Right lobe of liver (tissue), 6 donors: ENCODE measurements around the gene ZNF782. TPM values are rescaled to one million over a fixed set of nuclear protein-coding genes. Genes with fewer than 3 reads are reported as not detected.
A peak's percentile ranks its signal among the peaks of the same experiment; 100 is the strongest.

ENCODE experiments used
- ATAC-seq, 4 donors: fragments of 200-7000 bp; cut with Tn5 transposase; one replicate each; pipeline ENCODE4 v1.9.1; 2020; ENCODE audit warnings: mild to moderate bottlenecking in 4 of 4, moderate library complexity in 4 of 4
- DNase-seq, 3 donors: peaks; one replicate each; pipeline ENCODE4 v3.0.0-alpha.2; 2020
- H3K27ac ChIP-seq, 3 donors: fragments of 200-600 bp; one replicate each; pipeline ENCODE4 v1.8.0; 2022
- H3K27me3 ChIP-seq, 2 donors: fragments of 200-600 bp; one replicate each; pipeline ENCODE4 v1.8.0; 2022
- H3K36me3 ChIP-seq, 4 donors: fragments of 200-600 bp; sonication (generic) in 1 of 4; one replicate each; pipeline versions ENCODE4 v1.5.1 to v1.8.0; 2017 to 2022; ENCODE audit warnings: control low read depth in 1 of 4
- H3K4me1 ChIP-seq, 4 donors: fragments of 200-600 bp; sonication (generic) in 1 of 4; one replicate each; pipeline versions ENCODE4 v1.5.1 to v1.8.0; 2017 to 2022; ENCODE audit warnings: control low read depth in 1 of 4
- H3K4me3 ChIP-seq, 3 donors: fragments of 200-600 bp; one replicate each; pipeline ENCODE4 v1.8.0; 2022
- H3K9me3 ChIP-seq, 4 donors: fragments of 200-600 bp; sonication (generic) in 1 of 4; one replicate each; pipeline versions ENCODE4 v1.5.1 to v1.8.0; 2017 to 2022; ENCODE audit warnings: control low read depth in 1 of 4
- CTCF ChIP-seq, 4 donors: fragments of 200-600 bp in 3 of 4; fragments of 450-650 bp in 1 of 4; IDR thresholded peaks; one replicate each; pipeline versions ENCODE4 v1.5.1 to v1.8.0; 2016 to 2022; ENCODE audit warnings: antibody characterized with exemption in 4 of 4, mild to moderate bottlenecking in 2 of 4
- POLR2A ChIP-seq: fragments of 450-650 bp; IDR thresholded peaks from one replicate; pipeline ENCODE4 v1.6.1; 2017; ENCODE audit warnings: antibody characterized with exemption, mild to moderate bottlenecking
- WGBS: methylation state at CpG from one replicate; pipeline ENCODE4 v1.1.6; 2018; ENCODE audit warnings: low coverage, low lambda C conversion rate; ENCODE audit not compliant: insufficient coverage; ENCODE audit errors: missing lambda C conversion rate; 5-methylcytosine and 5-hydroxymethylcytosine counted together
- intact Hi-C, 2 donors: fragments of 100-400 bp; cut with DNase I; formaldehyde crosslinking; loops; one replicate each; pipeline versions ENCODE4 v1.11.2 to v1.14.1; 2022
- total RNA-seq, 6 experiments: library from RNA; depleted of rRNA in 2 of 6; stranded (reverse); fragments of >200 nt in 2 of 6; fragmentation: NEBNext Ultra II Directional in 3 of 6; extraction: Animal tissue kit (Norgen Biotek cat#: 25700) in 3 of 6; gene quantifications; one replicate each; pipeline versions ENCODE4 v1.1.0 to v1.2.4, GENCODE V29; 2016 to 2023
- donor health status: DM: no; HTN: yes; CAD: no.
- donor health status: DM: no; HTN: no; CAD: no.
- donor health status: DM: no; HTN: no; CAD: no.
- donor health status: DM: no; HTN: yes; CAD: no.
- donor health status: DM: no; HTN: yes; CAD: no.

The ZNF782 gene
- total RNA-seq, 6 experiments from 2014 or later, result 2.1 to 3.7 (median 3.0) TPM

GRCh38 chr9:96782235-96782634 is 72.1 kb downstream of the ZNF782 start:
- no peak for TF ChIP-seq CTCF (IDR thresholded peaks at IDR 0.05)
- TF ChIP-seq POLR2A, result no peak
- peaks cover 0 to 6% (median 2%) of the 10 kb centered on the region in 4 donors for H3K9me3 ChIP-seq
- intact Hi-C loops, result no loop called here
- H3K4me1 ChIP-seq, result peaks cover 0 to 6% (median 1%) of the 10 kb centered on the region in 4 donors
- no peak for ATAC-seq
- no peak overlapping the region for H3K4me3 ChIP-seq
- no peaks in the 10 kb centered on the region for H3K36me3 ChIP-seq
- H3K27me3 ChIP-seq, result no peaks in the 10 kb centered on the region
- DNase-seq, result no peak
- H3K27ac ChIP-seq, result no peak overlapping the region

GRCh38 chr9:96781552-96781951 is 72.8 kb downstream of the ZNF782 start:
- no peaks in the 10 kb centered on the region for H3K36me3 ChIP-seq
- TF ChIP-seq POLR2A (no peak), CTCF (IDR thresholded peaks at IDR 0.05) (no peak)
- H3K4me3 ChIP-seq, result no peak overlapping the region
- DNase-seq, result no peak
- intact Hi-C loops, result no loop called here
- 73% methylated on average over 3 of the region's 3 CpGs for WGBS
- H3K27me3 ChIP-seq, result no peaks in the 10 kb centered on the region
- H3K9me3 ChIP-seq, result peaks cover 0 to 6% (median 2%) of the 10 kb centered on the region in 4 donors
- no peak for ATAC-seq
- peaks cover 0 to 6% (median 3%) of the 10 kb centered on the region in 4 donors for H3K4me1 ChIP-seq
- no peak overlapping the region for H3K27ac ChIP-seq

GRCh38 chr9:96779089-96779488 is 75.2 kb downstream of the ZNF782 start:
- H3K4me3 ChIP-seq, result no peak overlapping the region
- WGBS, result 44% methylated on average over 2 of the region's 2 CpGs
- intact Hi-C loops, result no loop called here
- no peak overlapping the region for H3K27ac ChIP-seq
- ATAC-seq (no peak), DNase-seq (no peak)
- H3K9me3 ChIP-seq, result peaks cover 0 to 6% (median 2%) of the 10 kb centered on the region in 4 donors
- H3K36me3 ChIP-seq, result peaks cover 0 to 17% (median under 1%) of the 10 kb centered on the region in 4 donors
- TF ChIP-seq POLR2A (no peak), CTCF (IDR thresholded peaks at IDR 0.05) (no peak)
- H3K27me3 ChIP-seq, result no peaks in the 10 kb centered on the region
- peaks cover 0 to 6% (median 3%) of the 10 kb centered on the region in 4 donors for H3K4me1 ChIP-seq

GRCh38 chr9:96777426-96777864 is 76.9 kb downstream of the ZNF782 start:
- Histone ChIP-seq H3K36me3 (peaks cover 0 to 30% (median 2%) of the 10 kb centered on the region in 4 donors), H3K4me3 (peak overlapping the region; percentile 63 to 79 (median 75)), H3K4me1 (peaks cover 0 to 6% (median 3%) of the 10 kb centered on the region in 4 donors), H3K9me3 (no peaks in the 10 kb centered on the region), H3K27ac (peak overlapping the region; percentile 0 to 55 (median 50)), H3K27me3 (no peaks in the 10 kb centered on the region)
- intact Hi-C loops, result no loop called here
- ATAC-seq, result peak in 1 of 4 donors; percentile 56
- no peak for TF ChIP-seq POLR2A
- TF ChIP-seq CTCF (IDR thresholded peaks at IDR 0.05), result no peak
- DNase-seq, result no peak
- WGBS, result 7% methylated on average over 16 of the region's 23 CpGs

- peaks cover 0 to 40% (median 12%) of the 10 kb centered on the region in 4 donors for H3K9me3 ChIP-seq
- no peaks in the 10 kb centered on the region for H3K27me3 ChIP-seq
- no peak overlapping the region for H3K27ac ChIP-seq
- WGBS, result 100% methylated on average over 2 of the region's 2 CpGs
- DNase-seq (no peak), ATAC-seq (no peak)
- intact Hi-C loops, result no loop called here
- TF ChIP-seq CTCF (IDR thresholded peaks at IDR 0.05), result no peak
- TF ChIP-seq POLR2A, result no peak
- peaks cover 0 to 46% (median 14%) of the 10 kb centered on the region in 4 donors for H3K36me3 ChIP-seq
- H3K4me3 ChIP-seq, result no peak overlapping the region
- H3K4me1 ChIP-seq, result no peaks in the 10 kb centered on the region
Observed at GRCh38 chr9:96771124-96771523, 83.2 kb downstream of the ZNF782 start.
